HepG2 (cell line): ENCODE measurements around the gene RPS27A. TPM values are rescaled to one million over a fixed set of nuclear protein-coding genes. Genes with fewer than 3 reads are reported as not detected.

Experiments used
- ATF5 ChIP-seq: sonication (generic); formaldehyde crosslinking; IDR thresholded peaks from 2 replicates; pipeline ENCODE4 v1.4.0; 2020; ENCODE audit warnings: mild to moderate bottlenecking, low read depth, missing genetic modification reagents
- BRD4 ChIP-seq: sonication (generic); formaldehyde crosslinking; IDR thresholded peaks from 2 replicates; pipeline ENCODE4 v1.4.0; 2020; ENCODE audit warnings: missing genetic modification reagents
- CENPX ChIP-seq: sonication (generic); formaldehyde crosslinking; IDR thresholded peaks from 2 replicates; pipeline ENCODE4 v1.9.0; 2021; ENCODE audit warnings: mild to moderate bottlenecking, missing genetic modification reagents, moderate library complexity
- KAT7 ChIP-seq: IDR thresholded peaks from 2 replicates; pipeline ENCODE4 v1.6.1; 2018; ENCODE audit warnings: borderline replicate concordance, missing compliant biosample characterization
- KLF12 ChIP-seq: sonication (generic); formaldehyde crosslinking; IDR thresholded peaks from 2 replicates; pipeline ENCODE4 v1.4.0; 2020; ENCODE audit warnings: missing genetic modification reagents, borderline replicate concordance
- MEIS2 ChIP-seq: sonication (generic); formaldehyde crosslinking; IDR thresholded peaks from 2 replicates; pipeline ENCODE4 v1.9.0; 2021; ENCODE audit warnings: mild to moderate bottlenecking, missing genetic modification reagents
- MLXIP ChIP-seq: sonication (generic); formaldehyde crosslinking; IDR thresholded peaks from 2 replicates; pipeline ENCODE4 v1.9.0; 2021; ENCODE audit warnings: missing genetic modification reagents, borderline replicate concordance
- PAX8 ChIP-seq: sonication (generic); formaldehyde crosslinking; IDR thresholded peaks from 2 replicates; pipeline ENCODE4 v1.8.0; 2022; ENCODE audit warnings: mild to moderate bottlenecking, missing genetic modification reagents, borderline replicate concordance
- PHB2 ChIP-seq: fragments of 450-650 bp; IDR thresholded peaks from 2 replicates; pipeline ENCODE4 v1.6.1; 2018; ENCODE audit not compliant: partially characterized antibody
- PRPF4 ChIP-seq: fragments of 200-400 bp; formaldehyde crosslinking; IDR thresholded peaks from 2 replicates; pipeline ENCODE4 v1.6.1; 2016; ENCODE audit warnings: low read length, low read depth; ENCODE audit not compliant: poor library complexity, severe bottlenecking
- RXRA ChIP-seq: sonication (generic); formaldehyde crosslinking; IDR thresholded peaks from 2 replicates; pipeline ENCODE4 v1.5.1; 2020; ENCODE audit warnings: missing genetic modification reagents
- SIN3A ChIP-seq: IDR thresholded peaks from 2 replicates; pipeline ENCODE4 v1.6.1; 2011; ENCODE audit warnings: low read depth, mild to moderate bottlenecking, control low read depth, low read length, borderline replicate concordance
- SUZ12 ChIP-seq: fragments of 150-350 bp; IDR thresholded peaks from 2 replicates; pipeline ENCODE4 v1.6.1; 2014; ENCODE audit warnings: low read depth, low read length
- ZBTB25 ChIP-seq: IDR thresholded peaks from 2 replicates; pipeline ENCODE4 v1.6.1; 2018; ENCODE audit warnings: missing genetic modification reagents
- ZFX ChIP-seq: sonication (generic); formaldehyde crosslinking; IDR thresholded peaks from 2 replicates; pipeline ENCODE4 v1.4.0; 2020; ENCODE audit warnings: mild to moderate bottlenecking, low read depth, missing genetic modification reagents, moderate library complexity
- ZIK1 ChIP-seq: sonication (generic); formaldehyde crosslinking; IDR thresholded peaks from 2 replicates; pipeline ENCODE4 v1.5.0; 2020; ENCODE audit warnings: mild to moderate bottlenecking, low read depth, missing genetic modification reagents, borderline replicate concordance
- ZSCAN21 ChIP-seq: sonication (generic); formaldehyde crosslinking; IDR thresholded peaks from 2 replicates; pipeline ENCODE4 v1.8.0; 2022; ENCODE audit warnings: mild to moderate bottlenecking, missing genetic modification reagents, moderate library complexity, borderline replicate concordance
- polyA plus RNA-seq, 8 experiments: library from polyadenylated mRNA; depleted of rRNA in 3 of 8; stranded (reverse) in 7 of 8; unstranded in 1 of 8; fragments of >200 nt; fragmentation: Illumina TruSeq in 4 of 8; extraction: Trizol in 4 of 8; gene quantifications; 2 replicates each; pipeline versions ENCODE4 v1.2.1 to v1.2.3, GENCODE V29; 2011 to 2016; ENCODE audit warnings: low read depth in 4 of 8, missing spikeins in 1 of 8, mixed read lengths in 1 of 8; ENCODE audit not compliant: insufficient read depth in 1 of 8
- total RNA-seq, 5 experiments: library from RNA; depleted of rRNA; stranded (reverse); fragments of >200 nt; fragmentation: Illumina TruSeq; extraction: Trizol; gene quantifications; 2 replicates each; pipeline ENCODE4 v1.2.3, GENCODE V29; 2016; ENCODE audit warnings: low read depth in 1 of 5
- TF ChIP-seq, protein P1 (sequence below): sonication (generic); formaldehyde crosslinking; IDR thresholded peaks from 2 replicates; pipeline ENCODE4 v1.4.0; 2020; ENCODE audit warnings: missing genetic modification reagents
- TF ChIP-seq, protein P2 (sequence below): conservative IDR thresholded peaks from 2 replicates; pipeline ENCODE4 v1.6.1; 2018; ENCODE audit warnings: missing genetic modification reagents
- TF ChIP-seq, protein P3 (sequence below): sonication (generic); formaldehyde crosslinking; IDR thresholded peaks from 2 replicates; pipeline ENCODE4 v1.4.0; 2020; ENCODE audit warnings: mild to moderate bottlenecking, low read depth, missing genetic modification reagents

The RPS27A gene
- total and polyA plus RNA-seq, 2 of the 13 experiments (the other 11 are each of a cell fraction or from before 2014, with no cell fraction given), result 2,779 to 3,269 TPM

DNA sequence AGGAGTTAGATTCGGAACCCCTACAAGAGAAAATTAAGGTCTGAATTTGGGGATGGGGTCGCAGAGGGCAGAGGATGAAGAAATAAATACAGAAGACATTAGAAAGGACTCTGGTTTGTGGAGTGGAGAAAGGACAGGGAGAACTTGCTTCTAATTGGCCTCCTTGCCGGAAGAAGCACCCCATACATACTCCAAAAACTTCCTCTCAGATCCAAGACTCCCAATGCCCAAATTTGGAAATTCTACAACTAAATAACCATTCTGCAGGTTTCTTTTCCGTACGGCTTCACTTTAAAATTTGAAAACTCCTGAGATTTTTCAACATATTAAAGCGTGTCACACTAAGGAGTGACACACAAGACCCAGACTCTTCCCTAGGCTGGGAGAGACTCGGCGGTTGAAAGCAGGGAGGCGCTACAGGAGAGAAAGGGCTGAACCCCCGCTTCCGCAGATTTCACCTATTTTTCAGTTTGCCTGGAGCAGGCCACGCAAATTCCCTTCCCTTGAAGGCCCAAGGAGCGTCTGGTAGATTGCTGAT is 873 bp upstream of the RPS27A start (continued):
- peak; percentile 41; the same call in 1 of the 2 replicates for TF ChIP-seq MEIS2 (CRISPR knock-in tag)
- no peak for TF ChIP-seq ZSCAN21 (CRISPR knock-in tag)
- TF ChIP-seq KLF12, result no peak
- TF ChIP-seq PAX8 (CRISPR knock-in tag), result no peak
- TF ChIP-seq ZFX (CRISPR knock-in tag), result no peak
- TF ChIP-seq, protein P1, sequence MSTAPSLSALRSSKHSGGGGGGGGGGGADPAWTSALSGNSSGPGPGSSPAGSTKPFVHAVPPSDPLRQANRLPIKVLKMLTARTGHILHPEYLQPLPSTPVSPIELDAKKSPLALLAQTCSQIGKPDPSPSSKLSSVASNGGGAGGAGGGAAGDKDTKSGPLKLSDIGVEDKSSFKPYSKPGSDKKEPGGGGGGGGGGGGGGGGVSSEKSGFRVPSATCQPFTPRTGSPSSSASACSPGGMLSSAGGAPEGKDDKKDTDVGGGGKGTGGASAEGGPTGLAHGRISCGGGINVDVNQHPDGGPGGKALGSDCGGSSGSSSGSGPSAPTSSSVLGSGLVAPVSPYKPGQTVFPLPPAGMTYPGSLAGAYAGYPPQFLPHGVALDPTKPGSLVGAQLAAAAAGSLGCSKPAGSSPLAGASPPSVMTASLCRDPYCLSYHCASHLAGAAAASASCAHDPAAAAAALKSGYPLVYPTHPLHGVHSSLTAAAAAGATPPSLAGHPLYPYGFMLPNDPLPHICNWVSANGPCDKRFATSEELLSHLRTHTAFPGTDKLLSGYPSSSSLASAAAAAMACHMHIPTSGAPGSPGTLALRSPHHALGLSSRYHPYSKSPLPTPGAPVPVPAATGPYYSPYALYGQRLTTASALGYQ, result no peak
- no peak for TF ChIP-seq PRPF4
- TF ChIP-seq, protein P2, sequence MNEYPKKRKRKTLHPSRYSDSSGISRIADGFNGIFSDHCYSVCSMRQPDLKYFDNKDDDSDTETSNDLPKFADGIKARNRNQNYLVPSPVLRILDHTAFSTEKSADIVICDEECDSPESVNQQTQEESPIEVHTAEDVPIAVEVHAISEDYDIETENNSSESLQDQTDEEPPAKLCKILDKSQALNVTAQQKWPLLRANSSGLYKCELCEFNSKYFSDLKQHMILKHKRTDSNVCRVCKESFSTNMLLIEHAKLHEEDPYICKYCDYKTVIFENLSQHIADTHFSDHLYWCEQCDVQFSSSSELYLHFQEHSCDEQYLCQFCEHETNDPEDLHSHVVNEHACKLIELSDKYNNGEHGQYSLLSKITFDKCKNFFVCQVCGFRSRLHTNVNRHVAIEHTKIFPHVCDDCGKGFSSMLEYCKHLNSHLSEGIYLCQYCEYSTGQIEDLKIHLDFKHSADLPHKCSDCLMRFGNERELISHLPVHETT, result no peak
- TF ChIP-seq ATF5, result no peak
- no peak for TF ChIP-seq PHB2
- TF ChIP-seq BRD4 (CRISPR knock-in tag), result peak; percentile 63; the same call in 1 of the 2 replicates
- no peak for TF ChIP-seq ZIK1 (CRISPR knock-in tag)
- no peak for TF ChIP-seq KAT7 (CRISPR knock-in tag)
- TF ChIP-seq RXRA (CRISPR knock-in tag), result no peak
- TF ChIP-seq SUZ12, result no peak
- no peak for TF ChIP-seq CENPX (CRISPR knock-in tag)
- TF ChIP-seq MLXIP (CRISPR knock-in tag), result no peak
- TF ChIP-seq SIN3A, result no peak
- peak; percentile 6; the same call in 1 of the 2 replicates for TF ChIP-seq ZBTB25 (CRISPR knock-in tag)
- TF ChIP-seq, protein P3, sequence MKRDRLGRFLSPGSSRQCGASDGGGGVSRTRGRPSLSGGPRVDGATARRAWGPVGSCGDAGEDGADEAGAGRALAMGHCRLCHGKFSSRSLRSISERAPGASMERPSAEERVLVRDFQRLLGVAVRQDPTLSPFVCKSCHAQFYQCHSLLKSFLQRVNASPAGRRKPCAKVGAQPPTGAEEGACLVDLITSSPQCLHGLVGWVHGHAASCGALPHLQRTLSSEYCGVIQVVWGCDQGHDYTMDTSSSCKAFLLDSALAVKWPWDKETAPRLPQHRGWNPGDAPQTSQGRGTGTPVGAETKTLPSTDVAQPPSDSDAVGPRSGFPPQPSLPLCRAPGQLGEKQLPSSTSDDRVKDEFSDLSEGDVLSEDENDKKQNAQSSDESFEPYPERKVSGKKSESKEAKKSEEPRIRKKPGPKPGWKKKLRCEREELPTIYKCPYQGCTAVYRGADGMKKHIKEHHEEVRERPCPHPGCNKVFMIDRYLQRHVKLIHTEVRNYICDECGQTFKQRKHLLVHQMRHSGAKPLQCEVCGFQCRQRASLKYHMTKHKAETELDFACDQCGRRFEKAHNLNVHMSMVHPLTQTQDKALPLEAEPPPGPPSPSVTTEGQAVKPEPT (CRISPR knock-in tag), result no peak
